K562 (cell line): ENCODE data around the gene WASL. TPM values are rescaled to one million over a fixed set of nuclear protein-coding genes. Genes with fewer than 3 reads are reported as not detected.

Source experiments
- ATAC-seq: fragments of 200-7000 bp; cut with Tn5 transposase; 3 replicates; pipeline ENCODE4 v1.9.1; 2020; ENCODE audit warnings: moderate library complexity
- BruUV-seq: library from RNA; stranded (reverse); fragments of 400-500 nt; replicated peaks from 2 replicates; lab custom pipeline; 2021; lab: Mats Ljungman, UMichigan
- CTCF ChIA-PET: fragments of 300-600 bp; formaldehyde crosslinking; extraction: SDS; loops from one replicate; lab custom pipeline; 2021; ENCODE audit warnings: low intra/inter-chr PET ratio; lab: Yijun Ruan, JAX
- POLR2A ChIA-PET: fragments of 300-600, 350-650 bp; sonication (Branson Sonifier 250); formaldehyde crosslinking; extraction: SDS; loops from one replicate; lab custom pipeline; 2021; ENCODE audit warnings: antibody characterized with exemption, inconsistent platforms; lab: Yijun Ruan, JAX
- DNase-seq, 4 experiments: peaks; one replicate each; pipeline versions ENCODE4 v3.0.0 to v3.0.0-alpha.2; 2011 to 2018; ENCODE audit warnings: low spot score in 3 of 4, mixed read lengths in 3 of 4; ENCODE audit errors: extremely low read depth in 1 of 4
- FAIRE-seq: peaks from 2 replicates; lab custom pipeline; 2011; peaks lifted over from hg19 to GRCh38; lab: Jason Lieb, UNC
- H2AFZ ChIP-seq: 2 replicates; pipeline ENCODE4 v1.6.0; 2011; ENCODE audit warnings: low read depth, low read length, control low read depth, inconsistent platforms
- H3K27ac ChIP-seq: fragments of 200-600 bp; 3 replicates; pipeline ENCODE4 v1.8.0; 2011; ENCODE audit warnings: low read depth, mild to moderate bottlenecking, control low read depth, inconsistent platforms, low read length, moderate library complexity, mixed read lengths; ENCODE audit errors: extremely low read depth
- H3K27me3 ChIP-seq, 2 experiments: fragments of 300-600 bp in 1 of 2; 2 replicates in 1 of 2; 3 replicates in 1 of 2; pipeline versions ENCODE4 v1.6.0 to v1.8.0; 2011; ENCODE audit warnings: inconsistent platforms in 2 of 2, low read length in 2 of 2, mild to moderate bottlenecking in 1 of 2, mixed read lengths in 1 of 2, moderate library complexity in 1 of 2; ENCODE audit not compliant: control insufficient read depth in 2 of 2, insufficient read depth in 2 of 2
- H3K36me3 ChIP-seq: fragments of 300-600 bp; 3 replicates; pipeline ENCODE4 v1.8.0; 2011; ENCODE audit warnings: mild to moderate bottlenecking, low read length, inconsistent platforms; ENCODE audit not compliant: control insufficient read depth, insufficient read depth
- H3K4me1 ChIP-seq, 2 experiments: fragments of 200-600 bp in 1 of 2; replicated peaks in 1 of 2; 2 replicates in 1 of 2; 3 replicates in 1 of 2; pipeline versions ENCODE4 v1.5.1 to v1.8.0; 2011; ENCODE audit warnings: inconsistent platforms in 2 of 2, low read length in 2 of 2, mild to moderate bottlenecking in 1 of 2, mixed read lengths in 1 of 2, moderate library complexity in 1 of 2; ENCODE audit not compliant: control insufficient read depth in 2 of 2, insufficient read depth in 2 of 2
- H3K4me2 ChIP-seq: 2 replicates; pipeline ENCODE4 v1.6.1; 2011; ENCODE audit warnings: low read length, control low read depth, inconsistent platforms, mixed read lengths; ENCODE audit not compliant: insufficient read depth
- H3K4me3 ChIP-seq: fragments of 200-600 bp; sonication (generic), shearing (Covaris generic); 2 replicates; pipeline ENCODE4 v1.5.1; 2016; ENCODE audit warnings: control low read depth, inconsistent platforms
- H3K79me2 ChIP-seq: fragments of 200-600 bp; 3 replicates; pipeline ENCODE4 v1.8.0; 2011; ENCODE audit warnings: low read length, inconsistent platforms; ENCODE audit not compliant: control insufficient read depth, insufficient read depth
- H3K9ac ChIP-seq, 2 experiments: 2 replicates each; pipeline versions ENCODE4 v1.6.0 to v1.6.1; 2011; ENCODE audit warnings: low read depth in 2 of 2, low read length in 2 of 2, control low read depth in 1 of 2, inconsistent platforms in 1 of 2, mild to moderate bottlenecking in 1 of 2, mixed read lengths in 1 of 2; ENCODE audit not compliant: insufficient read depth in 1 of 2
- H3K9me1 ChIP-seq: one replicate; pipeline ENCODE4 v1.6.0; 2011; ENCODE audit warnings: inconsistent platforms, mild to moderate bottlenecking, low read length, moderate library complexity; ENCODE audit not compliant: control insufficient read depth, insufficient read depth
- H3K9me3 ChIP-seq: replicated peaks from 2 replicates; pipeline ENCODE4 v1.5.1; 2011; ENCODE audit warnings: low read depth, low read length, inconsistent platforms; ENCODE audit not compliant: control insufficient read depth, insufficient read depth
- H4K20me1 ChIP-seq: replicated peaks from 2 replicates; pipeline ENCODE4 v1.6.1; 2011; ENCODE audit warnings: low read length, inconsistent platforms, mixed read lengths; ENCODE audit not compliant: control insufficient read depth, insufficient read depth
- HDAC6 ChIP-seq: IDR thresholded peaks from 2 replicates; pipeline ENCODE4 v1.6.1; 2012; ENCODE audit warnings: low read depth, mild to moderate bottlenecking, control low read depth, inconsistent platforms, low read length, moderate library complexity
- HES1 ChIP-seq: fragments of 450-650 bp; IDR thresholded peaks from 2 replicates; pipeline ENCODE4 v1.6.1; 2016; ENCODE audit warnings: low read depth, mild to moderate bottlenecking, moderate library complexity
- MED1 ChIP-seq: sonication (generic); formaldehyde crosslinking; IDR thresholded peaks from 2 replicates; pipeline ENCODE4 v1.8.1; 2023; ENCODE audit warnings: missing genetic modification reagents, borderline replicate concordance
- NKRF ChIP-seq: fragments of 450-650 bp; IDR thresholded peaks from 2 replicates; pipeline ENCODE4 v1.6.1; 2016; ENCODE audit warnings: borderline replicate concordance
- PHF8 ChIP-seq: fragments of 200-600 bp; sonication (generic); IDR thresholded peaks from 2 replicates; pipeline ENCODE4 v1.6.1; 2012; ENCODE audit warnings: mixed run types, mild to moderate bottlenecking, inconsistent platforms, low read length, moderate library complexity, borderline replicate concordance
- ZBTB26 ChIP-seq: fragments of 450-650 bp; formaldehyde crosslinking; IDR thresholded peaks from 2 replicates; pipeline ENCODE4 v1.4.0; 2022; ENCODE audit warnings: missing genetic modification characterization
- ZNF143 ChIP-seq: sonication (generic); formaldehyde crosslinking; IDR thresholded peaks from 2 replicates; pipeline ENCODE4 v1.9.0; 2022; ENCODE audit warnings: mild to moderate bottlenecking, missing genetic modification reagents
- WGBS: fragments of 100-300 bp; shearing (Covaris generic); methylation state at CpG from one replicate; pipeline ENCODE4 v1.1.6; 2016; ENCODE audit warnings: low coverage, mixed read lengths; ENCODE audit not compliant: insufficient coverage; ENCODE audit errors: missing lambda C conversion rate; 5-methylcytosine and 5-hydroxymethylcytosine counted together
- in situ Hi-C: fragments of 300-500 bp; cut with MboI; formaldehyde crosslinking; loops from 4 replicates; pipeline ENCODE4 v1.15.0; 2018; ENCODE audit warnings: inconsistent platforms, mixed read lengths
- intact Hi-C: fragments of 100-400 bp; cut with micrococcal nuclease; formaldehyde crosslinking; loops from 2 replicates; pipeline ENCODE4 v1.14.2; 2022
- polyA plus RNA-seq, 8 experiments: library from polyadenylated mRNA; depleted of rRNA in 4 of 8; stranded (reverse) in 5 of 8; unstranded in 3 of 8; fragments of >200 nt; fragmentation: Nextera tagmentation in 2 of 8; fragmentation: Illumina TruSeq in 1 of 8; extraction: Ambion mirVana in 2 of 8; extraction: Trizol in 1 of 8; gene quantifications; 2 replicates each; pipeline versions ENCODE4 v1.2.1 to v1.2.3, GENCODE V29; 2011 to 2014; ENCODE audit warnings: inconsistent platforms in 1 of 8, missing spikeins in 1 of 8
- total RNA-seq, 7 experiments: library from RNA; depleted of rRNA in 6 of 7; stranded (reverse); fragments of >200 nt in 6 of 7; fragmentation: Illumina TruSeq in 2 of 7; extraction: Trizol in 2 of 7; gene quantifications; 2 replicates each; pipeline versions ENCODE4 v1.2.1 to v1.2.3, GENCODE V29; 2011 to 2021; ENCODE audit warnings: low replicate concordance in 1 of 7
- TF ChIP-seq, protein P1 (sequence below): fragments of 250-450 bp; sonication (Bioruptor Pico); IDR thresholded peaks from 2 replicates; pipeline ENCODE4 v1.5.0; 2021; ENCODE audit warnings: mild to moderate bottlenecking, moderate library complexity

The WASL gene
- total and polyA plus RNA-seq, 9 of the 15 experiments (the other 6 are each of a cell fraction or from before 2014, with no cell fraction given): 3.2 to 13.9 (median 8.3) TPM

- TF ChIP-seq HES1: no peak
- TF ChIP-seq, all 486 proteins: peak for 0
These were observed 74.2 kb downstream of the WASL start (continued) for GRCh38 chr7:123674399-123675180.

DNA sequence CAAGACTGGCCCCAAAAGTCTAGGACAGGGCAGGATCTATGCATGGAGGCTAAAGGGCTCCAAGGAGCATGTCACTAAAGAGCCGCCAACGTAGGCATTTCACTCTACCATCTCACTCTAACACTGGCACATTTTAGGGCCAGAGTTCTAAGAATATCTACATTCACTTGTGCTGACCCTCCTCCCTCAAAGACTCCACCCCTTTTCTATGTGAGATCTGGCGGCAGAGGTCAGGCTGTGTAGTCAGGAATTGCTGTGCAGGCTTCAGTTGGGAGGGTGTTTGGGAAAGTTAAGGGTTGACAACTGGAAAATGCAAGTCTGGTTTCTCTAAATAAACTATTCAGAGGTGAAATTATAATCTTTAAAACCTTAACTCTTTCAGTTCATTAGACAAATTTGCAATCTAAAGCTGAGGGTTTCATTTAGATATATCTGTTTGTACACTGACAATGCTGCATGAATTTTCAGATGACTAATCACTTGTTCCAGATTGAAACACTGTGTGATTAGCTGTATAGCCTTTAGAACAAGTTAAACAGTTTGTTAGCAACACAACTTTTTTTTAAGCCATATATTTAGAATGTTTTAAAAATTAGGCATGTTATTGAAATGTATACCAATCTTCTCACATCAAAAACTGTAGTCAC, 74.9 kb downstream of the WASL start:
- H4K20me1 ChIP-seq: no peaks in the 10 kb centered on the region
- in situ Hi-C loops (no loop called here), intact Hi-C loops (no loop called here)
- peak in 1 of 4 experiments; percentile 28 for DNase-seq
- ChIA-PET CTCF (no interaction called here), POLR2A (interaction anchor here (0.5 kb wide), 1 partner anchor 234 kb away, joined by 3 read pairs; no protein-coding TSS in a partner anchor)
- H3K27me3 ChIP-seq: no peaks in the 10 kb centered on the region
- no peaks in the 10 kb centered on the region for H3K4me1 ChIP-seq
- no TSS peak for BruUV-seq
- peak; percentile 59 for ATAC-seq
- no peaks in the 10 kb centered on the region for H3K9me1 ChIP-seq
- WGBS: 64% methylated on average over 3 of the region's 3 CpGs
- no peaks in the 10 kb centered on the region for H3K9me3 ChIP-seq
- H3K4me2 ChIP-seq: no peak overlapping the region
- H3K9ac ChIP-seq: no peak overlapping the region
- no peaks in the 10 kb centered on the region for H3K36me3 ChIP-seq
- no peak for FAIRE-seq
- TF ChIP-seq PHF8 (no peak), ZBTB26 (CRISPR knock-in tag) (no peak), NKRF (no peak), HDAC6 (no peak), MED1 (no peak), ZNF143 (CRISPR knock-in tag) (no peak)
- TF ChIP-seq, protein P1, sequence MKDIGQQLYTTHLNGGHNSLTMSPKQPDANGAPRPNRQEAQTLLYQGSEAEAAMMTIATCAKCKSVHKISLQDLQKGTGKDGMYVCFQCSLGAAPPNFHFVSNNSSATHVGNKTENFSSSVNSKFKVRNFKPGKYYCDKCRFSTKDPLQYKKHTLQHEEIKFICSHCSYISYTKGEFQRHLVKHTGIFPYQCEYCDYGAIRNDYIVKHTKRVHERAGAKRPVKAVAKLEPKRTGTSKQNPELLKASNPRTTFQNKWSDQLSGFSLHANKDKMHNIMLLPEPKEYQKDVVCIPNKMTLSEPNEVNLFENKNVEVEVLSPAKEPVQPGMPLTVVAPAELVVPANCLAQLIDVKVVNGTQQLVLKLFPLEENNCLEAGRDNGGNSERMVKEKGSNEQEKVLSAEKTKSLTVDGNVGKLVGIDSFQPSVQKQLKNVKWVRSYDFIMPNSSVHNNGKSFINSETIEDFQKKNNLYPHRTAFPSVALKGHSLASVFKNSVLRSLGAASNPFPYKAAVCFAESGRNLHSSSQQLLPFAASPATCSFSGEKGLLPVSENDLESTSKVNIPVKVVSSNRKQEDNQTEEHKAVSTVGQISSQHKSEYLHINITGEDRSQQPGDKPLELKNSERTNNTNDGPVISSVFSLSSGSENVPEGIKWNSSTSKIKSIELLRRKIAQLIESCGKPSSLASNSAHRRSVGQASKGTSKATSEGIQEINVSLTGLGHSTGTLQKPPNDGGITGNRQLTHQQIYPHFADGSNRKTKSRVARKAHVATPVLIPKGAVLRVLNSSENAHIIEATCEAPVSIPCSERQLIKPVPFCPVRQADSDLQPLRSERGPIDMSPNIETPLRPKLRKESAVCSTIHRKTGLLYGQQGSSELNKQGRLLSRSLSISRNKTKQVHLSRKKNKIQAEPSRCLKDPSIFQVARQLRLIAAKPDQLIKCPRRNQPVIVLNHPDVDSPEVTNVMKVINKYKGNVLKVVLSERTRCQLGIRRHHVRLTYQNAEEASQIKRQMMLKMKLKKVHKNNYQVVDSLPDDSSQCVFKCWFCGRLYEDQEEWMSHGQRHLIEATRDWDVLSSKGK: no peak
- no peaks in the 10 kb centered on the region for H3K79me2 ChIP-seq
- no peak overlapping the region for H2AFZ ChIP-seq
- H3K4me3 ChIP-seq: no peak overlapping the region
- H3K27ac ChIP-seq: no peak overlapping the region
